HEK293 (cell line): ENCODE measurements around the gene GOSR2.

Source experiments
- CTCF ChIP-seq: fragments of 450-650 bp; formaldehyde crosslinking; IDR thresholded peaks from 2 replicates; pipeline ENCODE4 v1.5.1; 2016; ENCODE audit warnings: missing biosample characterization, missing genetic modification characterization
- PATZ1 ChIP-seq: fragments of 450-650 bp; formaldehyde crosslinking; IDR thresholded peaks from 2 replicates; pipeline ENCODE4 v1.5.1; 2016; ENCODE audit warnings: missing biosample characterization, missing genetic modification characterization
- PRDM10 ChIP-seq: fragments of 450-650 bp; formaldehyde crosslinking; IDR thresholded peaks from 2 replicates; pipeline ENCODE4 v1.5.1; 2016; ENCODE audit warnings: missing biosample characterization, missing genetic modification characterization
- PRDM6 ChIP-seq: fragments of 450-650 bp; formaldehyde crosslinking; IDR thresholded peaks from 2 replicates; pipeline ENCODE4 v1.5.1; 2017; ENCODE audit warnings: missing biosample characterization, missing genetic modification characterization
- TSHZ1 ChIP-seq: fragments of 450-650 bp; formaldehyde crosslinking; IDR thresholded peaks from 2 replicates; pipeline ENCODE4 v1.5.1; 2016; ENCODE audit warnings: missing biosample characterization, missing genetic modification characterization, borderline replicate concordance
- ZBTB26 ChIP-seq: fragments of 450-650 bp; formaldehyde crosslinking; optimal IDR thresholded peaks from 2 replicates; pipeline ENCODE3; 2016; ENCODE audit warnings: missing biosample characterization, mild to moderate bottlenecking, missing genetic modification characterization
- ZFHX2 ChIP-seq: fragments of 450-650 bp; formaldehyde crosslinking; conservative IDR thresholded peaks from 2 replicates; pipeline ENCODE4 v1.5.1; 2016; ENCODE audit warnings: missing biosample characterization, missing genetic modification characterization
- ZFP37 ChIP-seq: fragments of 450-650 bp; formaldehyde crosslinking; IDR thresholded peaks from 2 replicates; pipeline ENCODE4 v1.5.1; 2016; ENCODE audit warnings: missing biosample characterization, missing genetic modification characterization
- ZNF157 ChIP-seq: fragments of 450-650 bp; formaldehyde crosslinking; IDR thresholded peaks from 2 replicates; pipeline ENCODE4 v1.5.1; 2016; ENCODE audit warnings: missing biosample characterization, missing genetic modification characterization
- ZNF169 ChIP-seq: fragments of 450-650 bp; formaldehyde crosslinking; IDR thresholded peaks from 2 replicates; pipeline ENCODE4 v1.5.1; 2016; ENCODE audit warnings: missing biosample characterization, missing genetic modification characterization
- ZNF549 ChIP-seq: fragments of 450-650 bp; IDR thresholded peaks from 2 replicates; pipeline ENCODE4 v1.5.1; 2018; ENCODE audit warnings: missing biosample characterization, missing genetic modification characterization, mild to moderate bottlenecking, inconsistent platforms, moderate library complexity
- ZNF776 ChIP-seq: fragments of 450-650 bp; formaldehyde crosslinking; IDR thresholded peaks from 2 replicates; pipeline ENCODE4 v1.5.0; 2017; ENCODE audit warnings: missing biosample characterization, missing genetic modification characterization, borderline replicate concordance
- ZNF777 ChIP-seq: fragments of 450-650 bp; formaldehyde crosslinking; IDR thresholded peaks from 2 replicates; pipeline ENCODE4 v1.5.1; 2017; ENCODE audit warnings: missing biosample characterization, missing genetic modification characterization, borderline replicate concordance

GRCh38 chr17:46982577-46982976 lies 59.6 kb downstream of the GOSR2 start:
- TF ChIP-seq ZFP37 (tag by site-specific recombination) (no peak), ZNF549 (tag by site-specific recombination) (no peak), CTCF (no peak), ZNF157 (tag by site-specific recombination) (no peak), ZBTB26 (tag by site-specific recombination) (no peak), TSHZ1 (tag by site-specific recombination) (no peak), ZNF777 (tag by site-specific recombination) (no peak), PATZ1 (tag by site-specific recombination) (no peak), ZFHX2 (tag by site-specific recombination) (no peak), ZNF169 (tag by site-specific recombination) (no peak), PRDM6 (tag by site-specific recombination) (no peak), ZNF776 (no peak), PRDM10 (tag by site-specific recombination) (no peak)
